Measurements from ENCODE around the gene SGCB.
"Not testable (repeated sequence)": the region's sequence is repeated elsewhere in the genome, so short reads cannot be mapped to it uniquely, and the experiment has no call there.

SGCB gene, protein sequence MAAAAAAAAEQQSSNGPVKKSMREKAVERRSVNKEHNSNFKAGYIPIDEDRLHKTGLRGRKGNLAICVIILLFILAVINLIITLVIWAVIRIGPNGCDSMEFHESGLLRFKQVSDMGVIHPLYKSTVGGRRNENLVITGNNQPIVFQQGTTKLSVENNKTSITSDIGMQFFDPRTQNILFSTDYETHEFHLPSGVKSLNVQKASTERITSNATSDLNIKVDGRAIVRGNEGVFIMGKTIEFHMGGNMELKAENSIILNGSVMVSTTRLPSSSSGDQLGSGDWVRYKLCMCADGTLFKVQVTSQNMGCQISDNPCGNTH

GRCh38 chr4:52038103-52038912 is at the start of gene SGCB:
TSS of gene SGCB (minus strand) at chr4:52038299. CDS start at chr4:52038259, 40 bp downstream.
- peak; percentile 18 to 65 (median 44) for DNase-seq (ENCODE audit: low read depth in 3 of 3, low spot score in 1 of 3)

GRCh38 chr4:52086425-52086824 is 48.3 kb upstream of the SGCB start:
- DNase-seq (ENCODE audit: low read depth in 3 of 3, low spot score in 1 of 3), result not testable (repeated sequence)

DNA sequence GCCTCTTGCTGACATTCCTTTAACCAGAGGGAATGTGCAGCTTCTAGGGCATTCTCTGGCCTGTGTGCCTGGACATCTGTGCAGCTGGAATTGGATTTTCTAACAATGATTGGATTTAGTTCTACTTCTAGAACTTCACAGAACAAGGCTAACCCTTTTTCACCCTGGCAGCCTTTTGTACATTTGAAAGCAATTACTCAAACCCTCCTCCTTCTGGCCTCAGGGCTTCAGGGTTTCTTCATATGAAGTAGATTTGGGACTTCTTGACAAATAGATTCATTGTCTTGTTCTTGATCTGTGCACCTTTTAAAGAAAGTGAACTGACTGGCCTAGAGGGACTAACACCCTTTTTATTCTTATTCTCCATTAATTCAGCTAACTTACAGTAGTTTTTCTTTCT is 43.1 kb upstream of the SGCB start:
- DNase-seq (ENCODE audit: low read depth in 3 of 3, low spot score in 1 of 3), result no peak

GRCh38 chr4:52079659-52080058 is 41.6 kb upstream of the SGCB start:
- no peak for DNase-seq (ENCODE audit: low read depth in 3 of 3, low spot score in 1 of 3)

- DNase-seq (ENCODE audit: low read depth in 3 of 3, low spot score in 1 of 3), result no peak
Measured at GRCh38 chr4:52076731-52077130, 38.6 kb upstream of the SGCB start.

GRCh38 chr4:52071791-52072546 is 33.9 kb upstream of the SGCB start:
- DNase-seq (ENCODE audit: low read depth in 3 of 3, low spot score in 1 of 3), result no peak

DNA sequence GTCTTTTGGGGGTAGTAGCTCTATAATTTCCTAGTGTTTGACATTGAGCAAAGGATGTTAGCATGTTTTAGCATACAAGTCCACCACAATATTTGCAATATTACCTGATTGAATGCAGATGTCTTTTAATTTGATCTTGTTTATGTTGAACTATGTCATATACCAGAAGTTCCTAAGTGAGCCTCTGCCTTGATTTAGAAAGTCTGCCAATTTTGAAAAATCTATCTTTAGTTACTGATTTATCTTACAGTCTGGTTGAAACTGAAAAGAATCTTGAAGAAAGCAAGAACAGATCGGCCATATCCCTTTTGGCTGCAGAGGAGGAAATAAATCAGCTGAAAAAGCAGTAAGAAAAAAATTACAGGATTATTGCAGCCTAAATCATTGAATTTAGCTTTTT is 31.5 kb upstream of the SGCB start:
- no peak for DNase-seq (ENCODE audit: low read depth in 3 of 3, low spot score in 1 of 3)

DNA sequence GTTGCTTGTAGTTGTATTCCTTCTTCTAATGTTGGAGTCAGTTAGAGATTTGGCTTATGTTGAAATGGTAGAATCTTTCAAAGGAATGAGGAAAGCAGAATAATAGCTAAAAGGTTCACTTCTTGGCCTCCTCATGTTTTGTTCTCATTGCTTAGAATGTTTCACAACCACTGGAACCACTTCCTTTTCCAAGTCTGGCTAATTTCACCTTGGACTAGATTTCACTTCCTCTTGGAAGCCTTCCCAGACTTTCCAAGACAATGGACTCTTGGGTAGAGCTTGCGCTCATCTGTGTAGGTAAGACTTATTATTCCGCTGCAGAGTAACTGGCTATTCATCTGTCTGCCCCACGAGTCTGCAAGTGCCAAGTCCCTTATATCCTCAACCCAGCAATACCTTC is 21.3 kb upstream of the SGCB start:
- DNase-seq (ENCODE audit: low read depth in 3 of 3, low spot score in 1 of 3), result no peak

DNA sequence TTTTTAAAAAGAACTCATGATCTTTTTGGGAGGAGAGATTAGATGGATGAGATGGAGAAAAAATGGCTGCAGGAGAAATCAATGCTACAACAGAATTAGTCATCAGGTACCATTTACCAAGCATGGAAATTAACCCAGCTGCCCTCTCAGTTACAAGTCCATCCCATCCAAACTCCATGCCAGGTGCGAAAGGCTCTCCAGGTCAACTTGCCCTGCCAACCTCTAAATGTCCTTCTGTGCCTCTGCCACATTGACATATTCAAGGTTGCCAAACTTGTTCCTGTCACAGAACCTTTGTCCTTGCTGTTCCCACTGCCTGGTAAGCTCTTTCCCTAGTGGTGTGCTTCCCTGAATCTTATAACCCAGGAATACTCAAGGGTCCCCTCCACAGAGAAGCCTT is 20.2 kb upstream of the SGCB start:
- no peak for DNase-seq (ENCODE audit: low read depth in 3 of 3, low spot score in 1 of 3)

GRCh38 chr4:52057196-52057595 is 19.1 kb upstream of the SGCB start:
- no peak for DNase-seq (ENCODE audit: low read depth in 3 of 3, low spot score in 1 of 3)

DNA sequence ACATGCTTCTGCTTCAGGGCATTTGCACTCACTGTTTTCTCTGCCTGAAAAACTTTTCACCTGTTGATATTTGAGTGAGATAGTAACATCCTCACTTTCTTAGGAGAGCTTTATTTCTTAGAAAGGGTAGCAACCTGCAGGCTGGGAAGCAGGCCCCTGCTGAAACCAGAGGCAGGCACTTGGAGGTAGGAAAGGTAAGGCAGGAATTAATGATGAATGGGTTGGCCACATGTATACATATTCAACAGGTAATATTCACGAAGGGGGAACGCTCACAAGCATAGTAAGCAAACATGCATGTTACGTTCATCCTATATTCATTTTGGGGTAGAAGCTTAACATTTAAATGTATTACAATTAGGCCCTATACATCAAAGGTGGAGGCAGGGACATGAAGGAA is 16.2 kb upstream of the SGCB start:
- no peak for DNase-seq (ENCODE audit: low read depth in 3 of 3, low spot score in 1 of 3)

- DNase-seq (ENCODE audit: low read depth in 3 of 3, low spot score in 1 of 3), result no peak
Measured at GRCh38 chr4:52052475-52052780, 14.3 kb upstream of the SGCB start.

DNA sequence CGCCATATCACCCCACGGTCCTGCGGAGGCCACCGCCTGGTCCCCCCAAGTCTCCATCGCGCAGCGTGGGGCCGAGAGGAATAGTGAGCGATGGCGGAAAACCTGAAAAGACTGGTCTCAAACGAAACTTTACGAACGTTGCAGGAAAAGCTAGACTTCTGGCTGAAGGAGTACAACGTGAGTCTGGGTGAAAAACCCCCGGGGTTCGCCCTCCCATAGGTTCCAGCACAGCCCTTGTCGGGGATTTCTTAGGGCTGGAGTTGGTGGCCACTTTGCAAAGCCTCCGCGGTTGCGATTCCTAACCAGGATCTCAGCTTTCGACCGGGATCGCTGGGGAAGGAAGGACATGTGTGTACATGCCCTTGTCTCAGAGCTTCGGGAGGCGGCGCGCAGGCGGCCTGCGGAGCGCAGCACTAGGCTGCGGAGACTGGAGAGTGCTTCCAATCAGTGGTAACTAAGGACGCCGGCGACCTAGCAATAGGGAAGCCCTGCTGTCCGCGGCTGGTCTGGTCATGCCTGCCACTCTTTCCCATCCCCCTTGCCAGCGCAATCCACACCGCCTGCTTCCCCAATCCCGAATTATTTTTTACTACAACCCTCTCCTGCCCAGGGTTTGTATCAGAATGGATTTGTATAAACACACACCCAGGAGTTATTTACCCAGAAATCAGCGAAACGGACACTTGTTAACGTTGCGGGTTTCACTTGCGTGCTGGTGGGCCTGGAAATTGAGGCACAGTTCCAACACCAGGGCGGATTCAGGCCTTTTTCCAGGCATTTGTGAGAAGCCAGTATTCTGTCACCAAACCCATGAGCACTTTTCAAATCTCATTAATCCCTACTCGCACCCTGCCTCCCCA is 13.7 kb upstream of the SGCB start:
- no peak for DNase-seq (ENCODE audit: low read depth in 3 of 3, low spot score in 1 of 3)

GRCh38 chr4:52051213-52051614 is 13.1 kb upstream of the SGCB start, which contains the start of gene SPATA18:
TSS of gene SPATA18 (plus strand) at chr4:52051304. CDS start at chr4:52051705, 401 bp downstream.
- DNase-seq (ENCODE audit: low read depth in 3 of 3, low spot score in 1 of 3), result no peak

DNA sequence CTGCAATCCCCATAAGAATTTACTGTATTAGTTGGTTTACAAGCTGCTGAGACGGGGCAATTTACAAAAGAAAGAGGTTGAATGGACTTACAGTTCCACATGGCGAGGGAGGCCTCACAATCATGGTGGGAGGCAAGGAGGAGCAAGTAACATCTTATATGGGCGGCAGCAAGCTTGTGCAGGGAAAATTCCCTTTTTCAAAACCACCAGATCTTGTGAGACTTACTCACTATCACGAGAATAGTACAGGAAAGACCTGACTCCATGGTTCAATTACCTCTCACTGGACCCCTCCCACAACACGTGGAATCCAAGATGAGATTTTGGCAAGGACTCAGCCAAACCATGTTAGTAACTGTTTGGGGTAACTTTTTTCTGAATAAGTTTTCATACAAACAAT is 11.2 kb upstream of the SGCB start:
- no peak for DNase-seq (ENCODE audit: low read depth in 3 of 3, low spot score in 1 of 3)

- no peak for DNase-seq (ENCODE audit: low read depth in 3 of 3, low spot score in 1 of 3)
Measured at GRCh38 chr4:52045028-52045427, 6.9 kb upstream of the SGCB start.

GRCh38 chr4:52037689-52038102 is 403 bp downstream of the SGCB start:
- DNase-seq (ENCODE audit: low read depth in 3 of 3, low spot score in 1 of 3), result no peak

DNA sequence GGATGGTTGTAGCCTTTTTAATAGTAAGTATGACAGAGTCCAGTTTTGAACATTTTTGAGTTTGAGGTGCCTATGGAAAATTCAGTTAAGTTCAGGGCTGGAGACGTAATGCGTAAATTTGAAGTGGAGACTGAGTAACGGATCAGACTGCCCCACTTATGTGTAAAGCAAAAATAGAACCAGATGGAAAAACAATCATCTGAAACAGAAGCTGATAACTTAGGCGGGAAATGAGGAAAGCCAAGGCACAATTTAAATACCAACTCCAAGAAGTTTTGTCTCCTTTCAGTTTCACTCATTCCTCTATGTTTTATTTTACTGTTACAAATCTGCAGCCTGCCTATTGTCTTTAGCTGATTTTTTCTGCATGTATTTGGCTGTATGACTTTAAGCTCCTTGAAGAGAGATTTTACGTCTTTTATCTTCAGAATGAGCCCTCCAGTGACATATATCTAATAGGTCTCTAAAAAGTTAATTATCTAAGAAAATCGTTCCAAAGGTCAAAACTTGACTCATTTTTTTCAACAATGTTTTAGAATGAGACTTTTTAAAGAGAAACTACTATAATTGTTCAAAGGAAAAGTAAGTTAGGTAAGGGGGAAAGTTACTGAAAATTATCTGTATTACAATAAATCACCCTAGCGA is 1.1 kb downstream of the SGCB start:
- DNase-seq (ENCODE audit: low read depth in 3 of 3, low spot score in 1 of 3), result no peak

DNA sequence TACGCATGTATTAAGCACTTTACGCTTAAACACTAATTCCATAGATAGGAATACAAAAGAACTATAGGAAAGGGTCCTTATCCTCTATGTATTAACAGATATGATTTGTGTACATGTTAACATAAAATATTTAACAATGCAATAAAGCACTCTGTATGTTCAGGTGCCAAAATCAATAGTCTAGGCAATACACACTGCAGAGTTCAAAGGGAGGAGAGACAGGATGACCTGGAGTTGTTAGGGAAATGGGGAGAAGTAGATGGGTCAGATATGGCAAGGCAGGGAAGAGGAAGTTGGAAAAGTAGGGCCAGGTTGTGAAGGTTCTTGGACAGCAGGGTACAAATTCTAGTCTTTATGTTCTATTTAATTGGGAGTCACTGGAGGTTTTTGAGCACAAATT is 2.9 kb downstream of the SGCB start:
- DNase-seq (ENCODE audit: low read depth in 3 of 3, low spot score in 1 of 3), result no peak

- no peak for DNase-seq (ENCODE audit: low read depth in 3 of 3, low spot score in 1 of 3)
Measured at GRCh38 chr4:52032005-52032404, 6.1 kb downstream of the SGCB start.

Data from stimulated activated CD4-positive, alpha-beta T cell treated with anti-CD3 and anti-CD28 coated beads, TNF-alpha, amount 100 ng/mL, for 1 hour (primary cell).